ENCODE measurements around the gene KIF21B. TPM values are rescaled to one million over a fixed set of nuclear protein-coding genes. Genes with fewer than 3 reads are reported as not detected.

Gene KIF21B
- total and polyA plus RNA-seq, 9 donors: 0.57 to 1.9 (median 0.88) TPM

DNA sequence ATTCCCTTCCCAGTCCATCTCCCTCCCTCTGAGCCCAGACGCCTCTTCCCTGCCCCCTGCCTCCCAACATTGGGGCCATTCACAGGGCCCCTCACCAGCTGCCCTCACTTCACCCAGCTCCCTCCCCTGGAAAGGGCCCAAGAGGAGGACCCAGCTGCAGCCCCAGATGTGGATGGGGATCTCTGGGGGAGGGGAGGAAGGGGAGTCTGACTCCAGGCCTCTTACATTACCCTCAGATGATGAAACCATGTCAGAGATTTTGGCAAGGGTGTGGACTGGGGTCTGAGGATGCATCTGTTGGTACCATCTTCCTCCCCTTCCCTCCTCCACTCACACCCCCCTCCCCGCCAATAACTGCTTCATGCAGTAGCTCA is 1.1 kb upstream of the KIF21B start:
- no peak overlapping the region for H3K4me3 ChIP-seq
- DNase-seq: no peak
- H3K27ac ChIP-seq: no peak overlapping the region
- TF ChIP-seq, protein P1, sequence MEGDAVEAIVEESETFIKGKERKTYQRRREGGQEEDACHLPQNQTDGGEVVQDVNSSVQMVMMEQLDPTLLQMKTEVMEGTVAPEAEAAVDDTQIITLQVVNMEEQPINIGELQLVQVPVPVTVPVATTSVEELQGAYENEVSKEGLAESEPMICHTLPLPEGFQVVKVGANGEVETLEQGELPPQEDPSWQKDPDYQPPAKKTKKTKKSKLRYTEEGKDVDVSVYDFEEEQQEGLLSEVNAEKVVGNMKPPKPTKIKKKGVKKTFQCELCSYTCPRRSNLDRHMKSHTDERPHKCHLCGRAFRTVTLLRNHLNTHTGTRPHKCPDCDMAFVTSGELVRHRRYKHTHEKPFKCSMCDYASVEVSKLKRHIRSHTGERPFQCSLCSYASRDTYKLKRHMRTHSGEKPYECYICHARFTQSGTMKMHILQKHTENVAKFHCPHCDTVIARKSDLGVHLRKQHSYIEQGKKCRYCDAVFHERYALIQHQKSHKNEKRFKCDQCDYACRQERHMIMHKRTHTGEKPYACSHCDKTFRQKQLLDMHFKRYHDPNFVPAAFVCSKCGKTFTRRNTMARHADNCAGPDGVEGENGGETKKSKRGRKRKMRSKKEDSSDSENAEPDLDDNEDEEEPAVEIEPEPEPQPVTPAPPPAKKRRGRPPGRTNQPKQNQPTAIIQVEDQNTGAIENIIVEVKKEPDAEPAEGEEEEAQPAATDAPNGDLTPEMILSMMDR (IDR thresholded peaks at IDR 0.05): no peak
- TF ChIP-seq EP300 (IDR thresholded peaks at IDR 0.05) (no peak), POLR2A (IDR thresholded peaks at IDR 0.05) (no peak)
- intact Hi-C loops (cut with DNase I): no loop called here
- no peaks in the 10 kb centered on the region for H3K9me3 ChIP-seq
- no peaks in the 10 kb centered on the region for H3K36me3 ChIP-seq
- H3K4me1 ChIP-seq (ENCODE audit: insufficient read depth): peaks cover 5% of the 10 kb centered on the region
- H3K27me3 ChIP-seq: no peaks in the 10 kb centered on the region
- WGBS, 3 donors: 93 to 98% (median 98%) methylated on average over 2 of the region's 2 CpGs

DNA sequence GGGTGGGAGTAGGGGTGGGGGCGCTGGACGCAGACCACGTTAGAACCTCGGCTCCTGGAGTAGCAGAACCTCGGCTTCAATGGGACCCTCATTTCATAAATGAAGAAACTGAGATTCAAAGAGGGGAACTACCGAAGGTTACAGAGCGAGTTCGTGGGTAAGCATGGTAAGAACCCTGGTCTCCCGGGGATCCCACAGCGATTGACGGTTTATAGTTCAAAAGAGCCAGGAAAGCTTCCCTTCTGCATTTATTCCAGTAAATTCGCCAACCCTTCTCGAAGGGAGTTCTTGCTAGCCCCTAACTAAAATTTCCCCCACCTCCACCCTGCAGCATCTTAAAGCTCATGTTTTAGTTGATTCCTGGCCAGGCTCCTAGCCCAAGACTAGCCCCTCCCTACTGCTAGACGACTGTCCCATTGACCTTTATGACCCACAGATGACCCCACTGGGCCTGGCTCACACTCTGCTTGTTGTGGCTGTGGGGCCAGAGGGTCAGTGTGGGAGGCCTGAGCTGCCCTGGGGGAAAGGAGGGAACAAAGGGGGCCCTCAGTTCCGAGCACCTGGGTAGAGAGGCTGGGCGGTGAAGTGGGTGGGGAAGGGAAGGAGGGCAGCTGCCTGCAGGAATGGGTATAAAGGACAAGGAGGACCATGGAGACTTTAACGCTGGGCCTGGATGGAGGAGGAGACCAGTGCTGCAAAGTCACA is 558 bp upstream of the KIF21B start:
- H3K4me3 ChIP-seq: peak overlapping the region; percentile 41
- WGBS, 3 donors: 42 to 53% (median 50%) methylated on average over 17 of the region's 17 CpGs
- H3K4me1 ChIP-seq (ENCODE audit: insufficient read depth): peaks cover 5% of the 10 kb centered on the region
- H3K9me3 ChIP-seq: no peaks in the 10 kb centered on the region
- peak in 1 of 5 donors; percentile 37 for DNase-seq
- H3K36me3 ChIP-seq: no peaks in the 10 kb centered on the region
- no peak overlapping the region for H3K27ac ChIP-seq
- no peaks in the 10 kb centered on the region for H3K27me3 ChIP-seq
- intact Hi-C loops (cut with DNase I): no loop called here
- TF ChIP-seq, protein P1 (IDR thresholded peaks at IDR 0.05): no peak

DNA sequence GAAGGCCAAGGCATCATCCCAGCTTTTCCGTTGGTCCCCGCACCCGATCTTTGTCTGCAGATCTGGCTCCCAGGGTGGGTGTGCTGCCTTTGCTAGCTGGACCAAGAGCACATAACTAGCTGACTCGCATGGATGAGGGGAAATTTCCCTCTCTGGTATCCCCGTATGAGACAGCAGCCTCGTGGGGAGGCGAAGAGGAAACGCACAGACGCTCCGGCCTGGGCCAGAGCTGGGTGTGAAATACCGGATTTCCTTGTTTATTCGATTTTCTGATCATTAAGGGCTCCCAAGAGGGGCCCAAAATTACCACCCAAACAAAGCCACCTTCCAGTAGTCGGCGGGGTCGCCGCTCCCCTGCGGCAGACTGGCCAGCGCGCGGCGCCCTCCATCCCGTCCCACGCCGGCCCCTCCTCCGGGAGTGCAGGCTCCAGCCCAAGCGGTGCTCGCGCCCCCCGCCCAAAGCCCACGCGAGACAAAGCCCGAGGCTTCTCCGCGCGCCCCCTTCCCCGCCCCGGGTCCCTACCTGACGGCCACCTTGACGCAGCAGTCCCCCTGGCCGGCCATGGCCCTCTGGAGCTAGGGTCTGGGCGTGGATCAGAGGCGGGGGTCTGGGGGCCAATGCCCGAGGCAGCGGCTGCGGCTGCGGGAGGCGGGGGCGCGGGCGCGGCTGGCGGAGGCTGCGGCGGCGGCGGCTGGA is 546 bp downstream of the KIF21B start:
- TF ChIP-seq EP300 (IDR thresholded peaks at IDR 0.05): no peak
- TF ChIP-seq, protein P1 (IDR thresholded peaks at IDR 0.05): no peak
- TF ChIP-seq POLR2A (IDR thresholded peaks at IDR 0.05): no peak
- Histone ChIP-seq H3K4me3 (peak overlapping the region; percentile 41), H3K36me3 (no peaks in the 10 kb centered on the region), H3K9me3 (no peaks in the 10 kb centered on the region), H3K27ac (no peak overlapping the region), H3K4me1 (ENCODE audit: insufficient read depth) (peaks cover 5% of the 10 kb centered on the region), H3K27me3 (no peaks in the 10 kb centered on the region)
- intact Hi-C loops (cut with DNase I): no loop called here
- 5 to 9% (median 9%) methylated on average over 31 to 56 of the region's 56 CpGs for WGBS, 3 donors
- peak in 2 of 5 donors; percentile 35 to 47 for DNase-seq

- intact Hi-C loops (cut with DNase I): no loop called here
- Histone ChIP-seq H3K4me3 (no peak overlapping the region), H3K9me3 (no peaks in the 10 kb centered on the region), H3K36me3 (no peaks in the 10 kb centered on the region), H3K27ac (no peak overlapping the region), H3K27me3 (no peaks in the 10 kb centered on the region), H3K4me1 (ENCODE audit: insufficient read depth) (peaks cover 5% of the 10 kb centered on the region)
- TF ChIP-seq POLR2A (IDR thresholded peaks at IDR 0.05) (no peak), EP300 (IDR thresholded peaks at IDR 0.05) (no peak)
- TF ChIP-seq, protein P1 (IDR thresholded peaks at IDR 0.05): no peak
- DNase-seq: no peak
- 75 to 88% (median 81%) methylated on average over 2 of the region's 2 CpGs for WGBS, 3 donors
Measured at GRCh38 chr1:201022493-201022819, 1.1 kb downstream of the KIF21B start.
